HepG2 (cell line): Measurements from ENCODE around the gene BATF2. TPM values are rescaled to one million over a fixed set of nuclear protein-coding genes. Genes with fewer than 3 reads are reported as not detected.

Experiments used
- ATAC-seq: fragments of 200-7000 bp; cut with Tn5 transposase; 3 replicates; pipeline ENCODE4 v1.9.1; 2020; ENCODE audit warnings: mild to moderate bottlenecking, moderate library complexity
- BruUV-seq: library from RNA; stranded (reverse); fragments of 400-500 nt; replicated peaks from 2 replicates; lab custom pipeline; 2021; lab: Mats Ljungman, UMichigan
- CTCF ChIA-PET: fragments of 300-600 bp; formaldehyde crosslinking; extraction: SDS; loops from one replicate; lab custom pipeline; 2021; ENCODE audit warnings: low total read pairs, inconsistent platforms, low intra/inter-chr PET ratio; lab: Yijun Ruan, JAX
- POLR2A ChIA-PET: fragments of 350-600 bp; sonication (Branson Sonifier 250); formaldehyde crosslinking; loops from one replicate; lab custom pipeline; 2020; ENCODE audit warnings: antibody characterized with exemption, inconsistent platforms; lab: Yijun Ruan, JAX
- DNase-seq: peaks from one replicate; pipeline ENCODE4 v3.0.0-alpha.2; 2015; ENCODE audit warnings: low spot score
- FAIRE-seq: peaks from 3 replicates; lab custom pipeline; 2011; peaks lifted over from hg19 to GRCh38; lab: Jason Lieb, UNC
- H2AFZ ChIP-seq: one replicate; pipeline ENCODE4 v1.6.1; 2011; ENCODE audit warnings: low read length, inconsistent platforms
- H3K27ac ChIP-seq: fragments of 300-600 bp; 3 replicates; pipeline ENCODE4 v1.8.0; 2011; ENCODE audit warnings: mixed run types, mild to moderate bottlenecking, mixed read lengths, low read length, inconsistent platforms; ENCODE audit not compliant: insufficient read depth; ENCODE audit errors: extremely low read length
- H3K27me3 ChIP-seq, 2 experiments: fragments of 200-600 bp in 1 of 2; 2 replicates in 1 of 2; 3 replicates in 1 of 2; pipeline versions ENCODE4 v1.6.0 to v1.8.0; 2011; ENCODE audit warnings: low read length in 2 of 2, mild to moderate bottlenecking in 2 of 2, moderate library complexity in 2 of 2, inconsistent platforms in 1 of 2; ENCODE audit not compliant: insufficient read depth in 2 of 2, control insufficient read depth in 1 of 2
- H3K36me3 ChIP-seq, 2 experiments: fragments of 200-600 bp in 1 of 2; replicated peaks in 1 of 2; 2 replicates in 1 of 2; 3 replicates in 1 of 2; pipeline versions ENCODE4 v1.5.1 to v1.8.0; 2011; ENCODE audit warnings: low read length in 2 of 2, inconsistent platforms in 1 of 2; ENCODE audit not compliant: insufficient read depth in 2 of 2, control insufficient read depth in 1 of 2
- H3K4me1 ChIP-seq: 2 replicates; pipeline ENCODE4 v1.5.1; 2012; ENCODE audit warnings: low read length, inconsistent platforms; ENCODE audit not compliant: insufficient read depth
- H3K4me2 ChIP-seq: 2 replicates; pipeline ENCODE4 v1.6.0; 2011; ENCODE audit warnings: low read depth, low read length, inconsistent platforms
- H3K4me3 ChIP-seq, 3 experiments: fragments of 200-600 bp in 1 of 3; sonication (generic), shearing (Covaris generic) in 1 of 3; replicated peaks in 1 of 3; 2 replicates each; pipeline ENCODE4 v1.5.1; 2011 to 2016; ENCODE audit warnings: low read length in 3 of 3, inconsistent platforms in 2 of 3, low read depth in 2 of 3, mild to moderate bottlenecking in 2 of 3, control low read depth in 1 of 3, mixed read lengths in 1 of 3; ENCODE audit not compliant: insufficient read depth in 1 of 3
- H3K79me2 ChIP-seq: one replicate; pipeline ENCODE4 v1.6.1; 2011; ENCODE audit warnings: low read length, inconsistent platforms; ENCODE audit not compliant: insufficient read depth
- H3K9ac ChIP-seq: 2 replicates; pipeline ENCODE4 v1.6.0; 2011; ENCODE audit warnings: mild to moderate bottlenecking, low read depth, low read length, inconsistent platforms; ENCODE audit not compliant: insufficient read depth
- H3K9me3 ChIP-seq: 2 replicates; pipeline ENCODE4 v1.5.1; 2012; ENCODE audit warnings: mild to moderate bottlenecking, low read length
- H4K20me1 ChIP-seq: 2 replicates; pipeline ENCODE4 v1.6.0; 2011; ENCODE audit warnings: inconsistent platforms, mild to moderate bottlenecking, low read length, moderate library complexity; ENCODE audit not compliant: insufficient read depth
- ELF1 ChIP-seq: sonication (generic); formaldehyde crosslinking; IDR thresholded peaks from 2 replicates; pipeline ENCODE4 v1.4.0; 2020; ENCODE audit warnings: missing genetic modification reagents
- HOMEZ ChIP-seq: IDR thresholded peaks from 2 replicates; pipeline ENCODE4 v1.6.1; 2016; ENCODE audit warnings: low read depth
- HOXD1 ChIP-seq: sonication (generic); formaldehyde crosslinking; IDR thresholded peaks from 2 replicates; pipeline ENCODE4 v1.5.0; 2020; ENCODE audit warnings: missing genetic modification reagents
- PRMT3 ChIP-seq: sonication (generic); formaldehyde crosslinking; IDR thresholded peaks from 2 replicates; pipeline ENCODE4 v1.8.1; 2022; ENCODE audit warnings: low read depth, mild to moderate bottlenecking, moderate library complexity, missing genetic modification reagents, borderline replicate concordance
- TRAFD1 ChIP-seq: sonication (generic); formaldehyde crosslinking; IDR thresholded peaks from 2 replicates; pipeline ENCODE4 v1.5.1; 2020; ENCODE audit warnings: missing genetic modification reagents, mild to moderate bottlenecking, borderline replicate concordance
- ZBTB7B ChIP-seq: sonication (generic); formaldehyde crosslinking; IDR thresholded peaks from 2 replicates; pipeline ENCODE4 v1.4.0; 2020; ENCODE audit warnings: missing genetic modification reagents
- ZNF232 ChIP-seq: sonication (generic); formaldehyde crosslinking; IDR thresholded peaks from 2 replicates; pipeline ENCODE4 v1.4.0; 2020; ENCODE audit warnings: missing genetic modification reagents, borderline replicate concordance
- ZNF510 ChIP-seq: sonication (generic); formaldehyde crosslinking; IDR thresholded peaks from 2 replicates; pipeline ENCODE4 v1.4.0; 2020; ENCODE audit warnings: low read depth, mild to moderate bottlenecking, missing genetic modification reagents
- ZNF576 ChIP-seq: sonication (generic); formaldehyde crosslinking; IDR thresholded peaks from 2 replicates; pipeline ENCODE4 v1.4.0; 2020; ENCODE audit warnings: mild to moderate bottlenecking, missing genetic modification reagents
- ZNF761 ChIP-seq: sonication (generic); formaldehyde crosslinking; conservative IDR thresholded peaks from 2 replicates; pipeline ENCODE4 v1.4.0; 2020; ENCODE audit warnings: mild to moderate bottlenecking, missing genetic modification reagents
- ZNF784 ChIP-seq: sonication (generic); formaldehyde crosslinking; IDR thresholded peaks from 2 replicates; pipeline ENCODE4 v1.5.1; 2020; ENCODE audit warnings: missing genetic modification reagents, mild to moderate bottlenecking, borderline replicate concordance
- ZNF839 ChIP-seq: sonication (generic); formaldehyde crosslinking; IDR thresholded peaks from 2 replicates; pipeline ENCODE4 v1.4.0; 2020; ENCODE audit warnings: missing genetic modification reagents, mild to moderate bottlenecking, borderline replicate concordance
- WGBS: methylation state at CpG from one replicate; pipeline ENCODE4 v1.1.6; 2017; ENCODE audit warnings: low lambda C conversion rate; 5-methylcytosine and 5-hydroxymethylcytosine counted together
- in situ Hi-C: cut with HindIII; loops from 2 replicates; pipeline ENCODE4 v1.10.0; 2017; ENCODE audit warnings: low pct_unique_long_range_greater_than_20kb; ENCODE audit not compliant: extremely low pct_ligation_motif_present
- intact Hi-C: fragments of 100-400 bp; cut with micrococcal nuclease; formaldehyde crosslinking; loops from one replicate; pipeline ENCODE4 v1.10.0; 2022; ENCODE audit not compliant: unreplicated experiment
- polyA plus RNA-seq, 8 experiments: library from polyadenylated mRNA; depleted of rRNA in 3 of 8; stranded (reverse) in 7 of 8; unstranded in 1 of 8; fragments of >200 nt; fragmentation: Illumina TruSeq in 4 of 8; extraction: Trizol in 4 of 8; gene quantifications; 2 replicates each; pipeline versions ENCODE4 v1.2.1 to v1.2.3, GENCODE V29; 2011 to 2016; ENCODE audit warnings: low read depth in 4 of 8, missing spikeins in 1 of 8, mixed read lengths in 1 of 8; ENCODE audit not compliant: insufficient read depth in 1 of 8
- total RNA-seq, 5 experiments: library from RNA; depleted of rRNA; stranded (reverse); fragments of >200 nt; fragmentation: Illumina TruSeq; extraction: Trizol; gene quantifications; 2 replicates each; pipeline ENCODE4 v1.2.3, GENCODE V29; 2016; ENCODE audit warnings: low read depth in 1 of 5

Gene BATF2
- total and polyA plus RNA-seq, 2 of the 13 experiments (the other 11 are each of a cell fraction or from before 2014, with no cell fraction given) = 2.8 to 3.9 TPM

GRCh38 chr11:64959498-64959897, 37.3 kb downstream of the BATF2 start:
- no peaks in the 10 kb centered on the region for H3K36me3 ChIP-seq
- no peak overlapping the region for H3K4me2 ChIP-seq
- no peak overlapping the region for H3K4me3 ChIP-seq
- TF ChIP-seq ZBTB7B (no peak), ZNF761 (CRISPR knock-in tag) (no peak)
- no peak for DNase-seq
- 38% methylated on average over 3 of the region's 3 CpGs for WGBS
- H3K79me2 ChIP-seq = no peaks in the 10 kb centered on the region
- ChIA-PET CTCF (no interaction called here), POLR2A (no interaction called here)
- in situ Hi-C loops = no loop called here
- intact Hi-C loops = no loop called here
- no peak overlapping the region for H2AFZ ChIP-seq
- H3K9ac ChIP-seq = no peak overlapping the region
- no peak for FAIRE-seq
- peaks cover 10% of the 10 kb centered on the region for H3K4me1 ChIP-seq
- no peak for ATAC-seq
- H4K20me1 ChIP-seq = no peaks in the 10 kb centered on the region
- BruUV-seq = no TSS peak
- H3K27ac ChIP-seq = no peak overlapping the region
- H3K27me3 ChIP-seq = no peaks in the 10 kb centered on the region; a peak in 1 of 5 replicates
- H3K9me3 ChIP-seq = no peaks in the 10 kb centered on the region

DNA sequence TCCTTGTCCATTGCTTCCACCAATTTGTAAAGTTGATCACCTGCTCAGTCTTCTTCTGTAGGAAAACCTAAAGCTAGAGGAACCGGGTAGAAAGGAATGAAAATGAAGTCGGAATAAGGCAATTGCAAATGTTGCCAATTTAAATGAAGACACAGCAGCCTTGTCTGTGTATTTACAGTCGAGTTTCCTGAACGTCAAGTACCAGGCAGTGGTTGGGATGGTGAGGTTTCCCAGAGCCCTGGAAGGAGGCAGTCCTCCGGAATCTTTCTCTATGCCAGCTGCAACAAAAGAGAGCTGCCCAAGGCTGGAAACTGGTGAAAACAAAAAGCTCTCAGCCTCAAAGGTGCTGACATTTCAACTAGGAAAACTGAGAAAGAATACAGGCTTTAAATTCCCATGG, 42.6 kb downstream of the BATF2 start:
- FAIRE-seq = no peak

More for the DNA sequence above, 42.6 kb downstream of the BATF2 start:
- Histone ChIP-seq H3K4me3 (no peak overlapping the region), H3K9me3 (no peaks in the 10 kb centered on the region), H3K27ac (no peak overlapping the region), H3K4me1 (no peaks in the 10 kb centered on the region), H3K4me2 (no peak overlapping the region), H3K36me3 (no peaks in the 10 kb centered on the region), H3K27me3 (peaks cover 0 to 3% of the 10 kb centered on the region in 2 experiments; a peak in 2 of 5 replicates)
- WGBS = 24% methylated on average over 5 of the region's 5 CpGs
- no peak for DNase-seq
- intact Hi-C loops = no loop called here
- ChIA-PET POLR2A (no interaction called here), CTCF (no interaction called here)
- TF ChIP-seq ZNF839 (CRISPR knock-in tag) (no peak), PRMT3 (CRISPR knock-in tag) (no peak), ZNF232 (no peak), HOXD1 (no peak), ZNF784 (CRISPR knock-in tag) (no peak), ELF1 (CRISPR knock-in tag) (no peak), ZNF576 (CRISPR knock-in tag) (no peak), ZNF761 (CRISPR knock-in tag) (no peak), HOMEZ (CRISPR knock-in tag) (no peak), ZNF510 (CRISPR knock-in tag) (no peak), TRAFD1 (CRISPR knock-in tag) (no peak)
- TF ChIP-seq, all 625 proteins: peak for 0
- in situ Hi-C loops = no loop called here
- H3K9ac ChIP-seq = no peak overlapping the region
- H4K20me1 ChIP-seq = no peaks in the 10 kb centered on the region
- ATAC-seq = no peak
- no peaks in the 10 kb centered on the region for H3K79me2 ChIP-seq
- no TSS peak for BruUV-seq
- H2AFZ ChIP-seq = no peak overlapping the region
